OCI-LY1 (cell line): Measurements from ENCODE around the gene ISCU.

Source experiments
- CTCF ChIP-seq: fragments of 200-600 bp; sonication (generic), shearing (Covaris generic); IDR thresholded peaks from 2 replicates; pipeline ENCODE4 v1.5.1; 2017; ENCODE audit warnings: mild to moderate bottlenecking, antibody characterized with exemption, low read length, moderate library complexity, mixed read lengths
- EZH2 ChIP-seq: fragments of 200-600 bp; sonication (generic), shearing (Covaris generic); IDR thresholded peaks from 2 replicates; pipeline ENCODE4 v1.8.0; 2017; ENCODE audit warnings: borderline replicate concordance, mixed run types, mild to moderate bottlenecking, antibody characterized with exemption, low read length, moderate library complexity, mixed read lengths

GRCh38 chr12:108568338-108569154, 6.2 kb downstream of the ISCU start:
- TF ChIP-seq EZH2 (no peak), CTCF (no peak)
